ENCODE data around the gene CNNM1.

Gene CNNM1

DNA sequence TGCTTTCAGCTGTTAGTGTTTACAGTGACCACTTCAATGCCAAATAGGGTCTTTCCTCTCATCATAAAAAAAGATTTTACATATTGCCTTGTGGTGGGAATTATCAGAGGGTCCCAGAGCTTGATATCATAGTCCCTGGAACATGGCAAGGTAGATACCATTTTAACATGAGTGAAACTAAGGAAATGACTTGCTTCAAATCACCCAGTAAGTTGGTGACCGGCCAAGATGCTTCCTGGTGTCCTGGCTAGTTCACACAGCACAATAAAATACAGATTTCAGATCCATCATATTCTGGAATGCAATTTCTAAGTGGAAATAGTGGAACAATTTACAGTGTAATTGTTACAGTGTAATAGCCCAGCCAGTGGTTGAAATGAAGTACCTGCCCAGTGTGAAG is 36.6 kb downstream of the CNNM1 start:
- Histone ChIP-seq H3K27me3 (peaks cover 0 to 3% of the 10 kb centered on the region in 2 donors), H3K36me3 (no peaks in the 10 kb centered on the region), H3K9me3 (no peaks in the 10 kb centered on the region), H3K4me1 (no peaks in the 10 kb centered on the region), H3K27ac (no peak overlapping the region), H3K4me3 (no peak overlapping the region)
- intact Hi-C loops (cut with DNase I; ENCODE audit: low total_unique reads), result no loop called here
- no peak for DNase-seq
- TF ChIP-seq, protein P1, sequence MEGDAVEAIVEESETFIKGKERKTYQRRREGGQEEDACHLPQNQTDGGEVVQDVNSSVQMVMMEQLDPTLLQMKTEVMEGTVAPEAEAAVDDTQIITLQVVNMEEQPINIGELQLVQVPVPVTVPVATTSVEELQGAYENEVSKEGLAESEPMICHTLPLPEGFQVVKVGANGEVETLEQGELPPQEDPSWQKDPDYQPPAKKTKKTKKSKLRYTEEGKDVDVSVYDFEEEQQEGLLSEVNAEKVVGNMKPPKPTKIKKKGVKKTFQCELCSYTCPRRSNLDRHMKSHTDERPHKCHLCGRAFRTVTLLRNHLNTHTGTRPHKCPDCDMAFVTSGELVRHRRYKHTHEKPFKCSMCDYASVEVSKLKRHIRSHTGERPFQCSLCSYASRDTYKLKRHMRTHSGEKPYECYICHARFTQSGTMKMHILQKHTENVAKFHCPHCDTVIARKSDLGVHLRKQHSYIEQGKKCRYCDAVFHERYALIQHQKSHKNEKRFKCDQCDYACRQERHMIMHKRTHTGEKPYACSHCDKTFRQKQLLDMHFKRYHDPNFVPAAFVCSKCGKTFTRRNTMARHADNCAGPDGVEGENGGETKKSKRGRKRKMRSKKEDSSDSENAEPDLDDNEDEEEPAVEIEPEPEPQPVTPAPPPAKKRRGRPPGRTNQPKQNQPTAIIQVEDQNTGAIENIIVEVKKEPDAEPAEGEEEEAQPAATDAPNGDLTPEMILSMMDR (IDR thresholded peaks at IDR 0.05), result no peak

DNA sequence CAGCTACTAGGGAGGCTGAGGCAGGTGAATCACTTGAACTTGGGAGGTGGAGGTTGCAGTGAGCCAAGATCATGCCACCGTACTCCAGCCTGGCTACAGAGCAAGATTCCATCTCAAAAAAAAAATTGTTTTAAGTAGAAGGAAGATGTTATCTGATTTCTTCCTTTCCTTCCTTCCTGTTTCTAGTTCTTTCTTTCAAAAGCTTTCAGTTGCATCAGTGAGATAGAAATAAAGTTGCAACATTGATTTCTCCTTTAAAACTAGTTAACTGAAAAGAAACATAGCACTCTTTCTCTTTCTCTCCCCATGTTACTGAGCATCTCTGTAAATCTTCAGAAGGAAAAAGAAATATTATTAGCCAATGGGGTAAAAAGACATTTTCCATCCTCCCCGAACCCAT is 37.5 kb downstream of the CNNM1 start:
- H3K9me3 ChIP-seq, result no peaks in the 10 kb centered on the region
- H3K36me3 ChIP-seq, result no peaks in the 10 kb centered on the region
- intact Hi-C loops (cut with DNase I; ENCODE audit: low total_unique reads), result no loop called here
- H3K4me3 ChIP-seq, result no peak overlapping the region
- TF ChIP-seq, protein P1 (IDR thresholded peaks at IDR 0.05), result no peak
- H3K27ac ChIP-seq, result no peak overlapping the region
- DNase-seq, result no peak
- peaks cover 0 to 3% of the 10 kb centered on the region in 2 donors for H3K27me3 ChIP-seq
- no peaks in the 10 kb centered on the region for H3K4me1 ChIP-seq

- TF ChIP-seq, protein P1 (IDR thresholded peaks at IDR 0.05), result no peak
- no peaks in the 10 kb centered on the region for H3K4me1 ChIP-seq
- intact Hi-C loops (cut with DNase I; ENCODE audit: low total_unique reads), result no loop called here
These were observed 39.5 kb downstream of the CNNM1 start for GRCh38 chr10:99368646-99369045.

DNA sequence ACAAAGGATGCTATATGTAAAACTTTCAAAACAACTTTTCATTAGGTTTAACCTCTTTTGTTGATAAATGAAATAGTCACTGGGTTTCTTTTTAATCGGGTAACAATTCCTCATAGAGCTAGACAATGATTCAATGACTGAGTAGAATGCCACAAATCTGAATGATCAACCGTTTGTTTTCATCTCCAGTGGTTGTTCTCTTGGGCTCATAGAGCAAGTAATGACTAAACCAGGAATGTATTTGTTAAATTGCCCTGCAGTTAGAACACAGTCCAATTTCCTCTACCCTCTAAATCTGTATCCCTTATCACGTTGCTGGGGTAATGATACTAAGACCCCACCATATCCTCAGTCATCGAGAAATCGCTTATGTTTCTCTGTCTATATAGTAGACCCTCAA is 40.0 kb downstream of the CNNM1 start:
- intact Hi-C loops (cut with DNase I; ENCODE audit: low total_unique reads), result no loop called here
- H3K36me3 ChIP-seq, result no peaks in the 10 kb centered on the region
- no peaks in the 10 kb centered on the region for H3K9me3 ChIP-seq
- no peak for DNase-seq
- no peak overlapping the region for H3K27ac ChIP-seq
- H3K4me1 ChIP-seq, result no peaks in the 10 kb centered on the region
- TF ChIP-seq, protein P1 (IDR thresholded peaks at IDR 0.05), result no peak
- H3K27me3 ChIP-seq, result peaks cover 0 to 3% of the 10 kb centered on the region in 2 donors
- no peak overlapping the region for H3K4me3 ChIP-seq

More at GRCh38 chr10:99368646-99369045, 39.5 kb downstream of the CNNM1 start:
- H3K36me3 ChIP-seq, result no peaks in the 10 kb centered on the region
- DNase-seq, result no peak
- no peak overlapping the region for H3K4me3 ChIP-seq
- H3K27me3 ChIP-seq, result peaks cover 0 to 3% of the 10 kb centered on the region in 2 donors
- H3K27ac ChIP-seq, result no peak overlapping the region
- H3K9me3 ChIP-seq, result no peaks in the 10 kb centered on the region

- Histone ChIP-seq H3K4me1 (no peaks in the 10 kb centered on the region), H3K27me3 (peaks cover 0 to 3% of the 10 kb centered on the region in 2 donors), H3K9me3 (no peaks in the 10 kb centered on the region), H3K4me3 (no peak overlapping the region), H3K27ac (no peak overlapping the region), H3K36me3 (no peaks in the 10 kb centered on the region)
- intact Hi-C loops (cut with DNase I; ENCODE audit: low total_unique reads), result no loop called here
- no peak for DNase-seq
- TF ChIP-seq, protein P1 (IDR thresholded peaks at IDR 0.05), result no peak
These were observed 40.4 kb downstream of the CNNM1 start for GRCh38 chr10:99369551-99369950.

- intact Hi-C loops (cut with DNase I; ENCODE audit: low total_unique reads), result no loop called here
- no peak for DNase-seq
- Histone ChIP-seq H3K4me3 (no peak overlapping the region), H3K27me3 (peaks cover 0 to 3% of the 10 kb centered on the region in 2 donors), H3K4me1 (no peaks in the 10 kb centered on the region), H3K9me3 (no peaks in the 10 kb centered on the region), H3K27ac (no peak overlapping the region), H3K36me3 (no peaks in the 10 kb centered on the region)
- TF ChIP-seq, protein P1 (IDR thresholded peaks at IDR 0.05), result peak in 1 of 2 experiments; percentile 12
These were observed 41.8 kb downstream of the CNNM1 start for GRCh38 chr10:99370993-99371392.
